Body of pancreas (tissue), 4 donors: ENCODE results near the gene CD247. TPM values are rescaled to one million over a fixed set of nuclear protein-coding genes. Genes with fewer than 3 reads are reported as not detected.

Source experiments
- ATAC-seq: fragments of 150-250 bp; one replicate; pipeline ENCODE4 v1.9.1; 2016
- DNase-seq, 4 donors: peaks; one replicate each; pipeline ENCODE4 v3.0.0-alpha.2; 2019
- H3K27ac ChIP-seq, 4 donors: fragments of 200-600 bp; sonication (generic); 1 replicate in 3 of 4; 2 replicates in 1 of 4; pipeline versions ENCODE4 v1.5.1 to v1.6.1; 2016 to 2019; ENCODE audit warnings: mild to moderate bottlenecking in 1 of 4, mixed read lengths in 1 of 4, moderate library complexity in 1 of 4
- H3K27me3 ChIP-seq, 2 donors: fragments of 200-600 bp; sonication (generic); one replicate each; pipeline ENCODE4 v1.6.0; 2016; ENCODE audit warnings: mild to moderate bottlenecking in 1 of 2
- H3K36me3 ChIP-seq, 2 donors: fragments of 200-600 bp; sonication (generic); replicated peaks in 1 of 2; 2 replicates each; pipeline ENCODE4 v1.5.1; 2016; ENCODE audit warnings: low read depth in 2 of 2; ENCODE audit not compliant: insufficient read depth in 1 of 2
- H3K4me1 ChIP-seq: fragments of 200-600 bp; sonication (generic); one replicate; pipeline ENCODE4 v1.6.0; 2016
- H3K4me3 ChIP-seq, 2 donors: fragments of 200-600 bp; sonication (generic); 1 replicate in 1 of 2; 2 replicates in 1 of 2; pipeline ENCODE4 v1.5.1; 2016 to 2019
- H3K9me3 ChIP-seq, 3 donors: fragments of 200-600 bp; sonication (generic); 1 replicate in 2 of 3; 2 replicates in 1 of 3; pipeline ENCODE4 v1.5.1; 2016
- POLR2A ChIP-seq, 3 donors: fragments of 450-650 bp; IDR thresholded peaks; one replicate each; pipeline ENCODE4 v1.6.1; 2016; ENCODE audit warnings: antibody characterized with exemption in 3 of 3, mild to moderate bottlenecking in 2 of 3
- WGBS, 2 donors: methylation state at CpG; one replicate each; pipeline ENCODE4 v1.1.5; 2017; 5-methylcytosine and 5-hydroxymethylcytosine counted together
- intact Hi-C: fragments of 100-400 bp; cut with DNase I; formaldehyde crosslinking; loops from one replicate; pipeline ENCODE4 v1.15.1; 2023
- total RNA-seq, 2 donors: library from RNA; depleted of rRNA; stranded (reverse); fragments of >200 nt; gene quantifications; one replicate each; pipeline ENCODE4 v1.1.0, GENCODE V29; 2016
- TF ChIP-seq, protein P1 (sequence below), 7 experiments: fragments of 450-650 bp in 4 of 7; fragments of 200-600 bp in 3 of 7; sonication (generic) in 3 of 7; IDR thresholded peaks; one replicate each; pipeline ENCODE4 v1.5.1; 2016 to 2019; ENCODE audit warnings: antibody characterized with exemption in 7 of 7

The CD247 gene
- total RNA-seq, 2 donors from 2014 or later, result 2.3 to 3.3 TPM

DNA sequence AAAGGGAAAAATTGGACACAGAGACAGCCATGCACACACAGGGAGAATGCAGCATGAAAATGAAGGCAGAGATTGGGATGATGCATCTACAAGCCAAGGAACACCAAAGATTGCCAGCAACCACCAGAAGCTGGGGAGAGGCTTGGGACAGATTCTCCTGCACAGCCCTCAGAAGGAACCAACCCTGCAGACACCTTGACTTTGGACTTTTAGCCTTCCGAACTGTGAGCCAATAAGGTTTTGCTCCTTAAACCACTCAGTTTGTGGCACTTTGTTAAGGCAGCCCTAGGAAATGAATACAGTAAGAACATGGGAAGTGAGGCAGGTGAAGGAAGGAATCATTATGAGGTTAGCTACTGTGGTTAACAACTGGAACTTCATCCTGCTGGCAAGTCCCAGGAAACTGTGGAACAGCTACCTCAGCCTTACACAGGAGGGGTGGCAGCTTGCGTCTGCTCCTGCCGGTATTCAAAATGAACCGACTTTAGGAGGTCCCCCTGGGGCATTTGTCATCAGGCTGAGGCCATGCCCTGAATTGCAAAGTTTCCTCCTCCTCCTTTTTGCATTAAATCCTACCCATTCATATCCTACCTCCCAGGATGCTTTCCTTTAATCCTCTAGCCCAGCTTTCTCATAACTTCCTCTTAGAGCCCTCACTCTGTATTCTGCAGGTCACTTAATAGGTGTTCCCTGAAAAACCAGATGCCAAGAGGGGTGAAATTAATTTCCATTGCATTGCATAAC is 15.4 kb downstream of the CD247 start:
- intact Hi-C loops, result no loop called here
- ATAC-seq, result no peak

DNA sequence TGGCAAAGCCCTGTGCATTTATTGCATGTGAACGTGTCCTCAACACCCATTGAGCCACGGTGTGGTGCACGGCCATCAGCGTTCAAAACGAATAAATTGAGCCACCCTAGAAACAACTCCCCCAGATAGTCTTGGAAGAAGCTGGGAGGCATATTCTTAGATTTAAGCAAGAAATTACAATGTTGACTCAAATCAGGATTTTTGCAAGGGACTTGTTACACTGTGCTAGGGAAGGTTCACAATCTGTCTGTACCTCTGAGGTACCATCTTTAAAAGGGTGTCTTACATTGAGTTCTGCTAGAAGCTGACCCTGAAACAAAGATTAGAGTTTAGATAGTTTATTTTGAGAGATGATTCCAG is 16.2 kb downstream of the CD247 start:
- TF ChIP-seq POLR2A (IDR thresholded peaks at IDR 0.05), result no peak
- TF ChIP-seq, protein P1, sequence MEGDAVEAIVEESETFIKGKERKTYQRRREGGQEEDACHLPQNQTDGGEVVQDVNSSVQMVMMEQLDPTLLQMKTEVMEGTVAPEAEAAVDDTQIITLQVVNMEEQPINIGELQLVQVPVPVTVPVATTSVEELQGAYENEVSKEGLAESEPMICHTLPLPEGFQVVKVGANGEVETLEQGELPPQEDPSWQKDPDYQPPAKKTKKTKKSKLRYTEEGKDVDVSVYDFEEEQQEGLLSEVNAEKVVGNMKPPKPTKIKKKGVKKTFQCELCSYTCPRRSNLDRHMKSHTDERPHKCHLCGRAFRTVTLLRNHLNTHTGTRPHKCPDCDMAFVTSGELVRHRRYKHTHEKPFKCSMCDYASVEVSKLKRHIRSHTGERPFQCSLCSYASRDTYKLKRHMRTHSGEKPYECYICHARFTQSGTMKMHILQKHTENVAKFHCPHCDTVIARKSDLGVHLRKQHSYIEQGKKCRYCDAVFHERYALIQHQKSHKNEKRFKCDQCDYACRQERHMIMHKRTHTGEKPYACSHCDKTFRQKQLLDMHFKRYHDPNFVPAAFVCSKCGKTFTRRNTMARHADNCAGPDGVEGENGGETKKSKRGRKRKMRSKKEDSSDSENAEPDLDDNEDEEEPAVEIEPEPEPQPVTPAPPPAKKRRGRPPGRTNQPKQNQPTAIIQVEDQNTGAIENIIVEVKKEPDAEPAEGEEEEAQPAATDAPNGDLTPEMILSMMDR (IDR thresholded peaks at IDR 0.05), result no peak
- Histone ChIP-seq H3K4me1 (peaks cover 6% of the 10 kb centered on the region), H3K27ac (no peak overlapping the region), H3K27me3 (no peaks in the 10 kb centered on the region), H3K4me3 (no peak overlapping the region), H3K36me3 (no peaks in the 10 kb centered on the region), H3K9me3 (no peaks in the 10 kb centered on the region)
- ATAC-seq (no peak), DNase-seq (no peak)
- intact Hi-C loops, result no loop called here
- 80 to 91% methylated on average over 4 to 5 of the region's 5 CpGs for WGBS, 2 donors

More for the DNA sequence above, 15.4 kb downstream of the CD247 start:
- Histone ChIP-seq H3K27me3 (no peaks in the 10 kb centered on the region), H3K9me3 (no peaks in the 10 kb centered on the region), H3K4me3 (no peak overlapping the region), H3K27ac (no peak overlapping the region), H3K4me1 (peaks cover 6% of the 10 kb centered on the region), H3K36me3 (no peaks in the 10 kb centered on the region)
- no peak for DNase-seq
- no peak for TF ChIP-seq POLR2A (IDR thresholded peaks at IDR 0.05)
- TF ChIP-seq, protein P1 (IDR thresholded peaks at IDR 0.05), result no peak
- WGBS, 2 donors, result 56 to 68% methylated on average over 4 of the region's 4 CpGs

DNA sequence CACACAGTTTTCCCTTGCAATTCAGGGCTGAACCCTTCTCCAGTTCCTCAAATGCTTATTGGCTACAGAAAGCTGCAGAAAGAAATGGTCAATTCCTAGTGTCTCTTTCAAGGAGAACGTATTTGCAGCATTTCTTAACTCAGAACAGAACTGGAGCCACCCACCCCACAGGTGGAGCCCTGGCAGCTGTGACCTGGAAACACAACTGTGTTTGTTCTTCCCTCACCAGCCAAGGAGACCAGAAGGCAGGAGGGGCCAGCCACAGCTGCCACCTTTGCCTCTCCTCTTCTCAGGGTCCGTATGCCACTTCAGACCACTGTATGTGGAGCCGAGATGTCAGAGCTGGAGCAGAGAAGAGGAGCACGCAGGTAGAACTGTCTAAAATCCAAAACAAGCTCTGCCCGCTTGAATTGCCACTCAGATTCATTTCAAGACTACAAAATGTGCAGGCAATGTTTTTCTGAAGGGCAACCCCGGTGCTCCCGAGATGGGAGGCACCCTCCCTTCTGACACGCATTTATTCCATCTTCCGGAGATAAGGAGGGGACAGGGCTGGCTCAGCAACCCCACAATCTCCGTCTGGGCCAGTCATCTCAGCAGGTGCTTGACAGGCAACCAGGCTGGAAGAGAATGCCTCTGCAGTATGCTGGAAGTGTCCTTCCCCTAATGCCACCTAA is 16.7 kb downstream of the CD247 start:
- Histone ChIP-seq H3K4me1 (peaks cover 6% of the 10 kb centered on the region), H3K36me3 (no peaks in the 10 kb centered on the region), H3K27ac (no peak overlapping the region), H3K9me3 (no peaks in the 10 kb centered on the region), H3K4me3 (no peak overlapping the region), H3K27me3 (no peaks in the 10 kb centered on the region)
- ATAC-seq, result no peak
- TF ChIP-seq POLR2A (IDR thresholded peaks at IDR 0.05), result no peak
- TF ChIP-seq, protein P1 (IDR thresholded peaks at IDR 0.05), result no peak
- intact Hi-C loops, result no loop called here
- DNase-seq, result peak; percentile 16 to 57 (median 30)
- WGBS, 2 donors, result 31 to 38% methylated on average over 9 to 10 of the region's 10 CpGs

DNA sequence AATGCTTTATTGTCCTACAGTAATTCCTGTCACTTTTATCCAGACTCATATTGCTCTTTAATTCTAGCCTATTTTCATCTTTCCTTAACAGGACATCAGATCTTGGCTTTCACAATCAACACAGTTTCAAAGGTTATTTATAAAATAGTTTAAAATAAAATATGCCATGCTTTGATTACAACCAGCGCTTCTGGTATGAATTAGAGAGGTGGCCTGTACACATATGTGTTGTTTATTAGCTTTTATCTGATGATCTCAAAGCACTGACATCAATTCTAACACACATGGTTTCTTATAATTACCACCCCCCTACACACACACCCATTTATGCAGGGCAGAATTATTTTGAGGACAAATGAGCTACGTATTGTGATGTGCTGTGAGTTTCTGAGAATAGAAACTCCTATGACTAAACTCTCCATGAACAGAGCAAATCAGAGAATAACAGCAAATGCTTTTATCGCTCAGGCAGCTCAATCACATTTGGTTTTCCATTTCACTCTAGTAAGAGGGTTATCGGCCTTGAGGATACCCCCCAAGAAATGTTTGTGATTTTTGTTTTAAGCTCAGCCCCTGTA is 18.0 kb downstream of the CD247 start:
- ATAC-seq, result no peak
- no peak overlapping the region for H3K4me3 ChIP-seq
- no peaks in the 10 kb centered on the region for H3K36me3 ChIP-seq
- H3K27me3 ChIP-seq, result no peaks in the 10 kb centered on the region
- no peaks in the 10 kb centered on the region for H3K9me3 ChIP-seq
- DNase-seq, result no peak
- H3K4me1 ChIP-seq, result peaks cover 6% of the 10 kb centered on the region
- TF ChIP-seq, protein P1 (IDR thresholded peaks at IDR 0.05), result no peak
- intact Hi-C loops, result no loop called here
- WGBS, 2 donors, result 83 to 89% methylated on average over 4 of the region's 4 CpGs
- no peak overlapping the region for H3K27ac ChIP-seq
